ENCODE data around the gene H1-8.

Gene H1-8

GRCh38 chr3:129582799-129583198 is 39.8 kb downstream of the H1-8 start:
- in situ Hi-C loops (cut with HindIII; ENCODE audit: low sequenced_read_pairs) = no loop called here
- DNase-seq (ENCODE audit: low read depth) = no peak

GRCh38 chr3:129583289-129583688 is 40.3 kb downstream of the H1-8 start:
- TF ChIP-seq CTCF (IDR thresholded peaks at IDR 0.05; ENCODE audit: low read depth, low read length, missing control alignments) = no peak
- DNase-seq (ENCODE audit: low read depth) = no peak
- H3K4me3 ChIP-seq (ENCODE audit: low read depth, low read length) = no peak overlapping the region
- in situ Hi-C loops (cut with HindIII; ENCODE audit: low sequenced_read_pairs) = no loop called here

More at GRCh38 chr3:129582799-129583198, 39.8 kb downstream of the H1-8 start:
- no peak for TF ChIP-seq CTCF (IDR thresholded peaks at IDR 0.05; ENCODE audit: low read depth, low read length, missing control alignments)
- no peak overlapping the region for H3K4me3 ChIP-seq (ENCODE audit: low read depth, low read length)

GRCh38 chr3:129584631-129585030 is 41.7 kb downstream of the H1-8 start:
- H3K4me3 ChIP-seq (ENCODE audit: low read depth, low read length) = no peak overlapping the region
- no peak for DNase-seq (ENCODE audit: low read depth)
- in situ Hi-C loops (cut with HindIII; ENCODE audit: low sequenced_read_pairs) = no loop called here

GRCh38 chr3:129585949-129586657 is 43.1 kb downstream of the H1-8 start:
- no peak for TF ChIP-seq CTCF (IDR thresholded peaks at IDR 0.05; ENCODE audit: low read depth, low read length, missing control alignments)
- no peak for DNase-seq (ENCODE audit: low read depth)
- H3K4me3 ChIP-seq (ENCODE audit: low read depth, low read length) = no peak overlapping the region
- in situ Hi-C loops (cut with HindIII; ENCODE audit: low sequenced_read_pairs) = no loop called here

More at GRCh38 chr3:129584631-129585030, 41.7 kb downstream of the H1-8 start:
- no peak for TF ChIP-seq CTCF (IDR thresholded peaks at IDR 0.05; ENCODE audit: low read depth, low read length, missing control alignments)

DNA sequence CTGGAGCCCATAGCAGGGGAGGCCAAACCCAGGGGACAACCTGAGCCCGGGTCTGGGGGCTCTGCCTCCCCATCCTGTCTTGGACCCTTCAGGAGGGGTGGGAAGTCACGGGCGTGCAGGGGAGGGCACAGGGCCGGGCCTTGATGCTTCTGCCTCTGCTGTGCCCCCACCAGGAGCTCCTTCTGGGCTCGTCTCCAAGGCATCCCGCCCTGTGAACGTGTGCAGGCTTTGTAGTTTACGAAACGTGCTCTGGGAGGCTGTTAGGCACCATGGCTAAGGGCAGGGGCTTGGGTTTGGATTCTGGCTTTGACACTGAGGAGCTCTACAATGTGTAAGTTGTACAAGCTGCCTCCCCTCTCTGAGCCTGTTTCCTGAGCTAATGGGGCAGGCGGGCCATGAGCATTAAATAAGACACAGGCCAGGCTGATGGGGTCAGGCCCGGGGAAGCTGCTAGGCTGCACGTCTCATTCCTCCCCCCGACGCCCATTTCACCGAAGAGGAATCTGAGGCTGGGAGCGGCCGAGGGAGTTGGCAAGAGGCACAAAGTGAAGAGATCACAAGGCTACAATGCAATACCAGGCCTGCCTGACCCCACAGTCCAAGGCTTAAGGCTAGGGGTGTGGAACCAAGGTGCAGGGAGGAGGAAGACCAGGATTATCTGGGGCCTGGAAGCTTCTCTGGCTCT is 43.9 kb downstream of the H1-8 start:
- TF ChIP-seq CTCF (IDR thresholded peaks at IDR 0.05; ENCODE audit: low read depth, low read length, missing control alignments) = no peak
- in situ Hi-C loops (cut with HindIII; ENCODE audit: low sequenced_read_pairs) = no loop called here
- no peak for DNase-seq (ENCODE audit: low read depth)
- no peak overlapping the region for H3K4me3 ChIP-seq (ENCODE audit: low read depth, low read length)

DNA sequence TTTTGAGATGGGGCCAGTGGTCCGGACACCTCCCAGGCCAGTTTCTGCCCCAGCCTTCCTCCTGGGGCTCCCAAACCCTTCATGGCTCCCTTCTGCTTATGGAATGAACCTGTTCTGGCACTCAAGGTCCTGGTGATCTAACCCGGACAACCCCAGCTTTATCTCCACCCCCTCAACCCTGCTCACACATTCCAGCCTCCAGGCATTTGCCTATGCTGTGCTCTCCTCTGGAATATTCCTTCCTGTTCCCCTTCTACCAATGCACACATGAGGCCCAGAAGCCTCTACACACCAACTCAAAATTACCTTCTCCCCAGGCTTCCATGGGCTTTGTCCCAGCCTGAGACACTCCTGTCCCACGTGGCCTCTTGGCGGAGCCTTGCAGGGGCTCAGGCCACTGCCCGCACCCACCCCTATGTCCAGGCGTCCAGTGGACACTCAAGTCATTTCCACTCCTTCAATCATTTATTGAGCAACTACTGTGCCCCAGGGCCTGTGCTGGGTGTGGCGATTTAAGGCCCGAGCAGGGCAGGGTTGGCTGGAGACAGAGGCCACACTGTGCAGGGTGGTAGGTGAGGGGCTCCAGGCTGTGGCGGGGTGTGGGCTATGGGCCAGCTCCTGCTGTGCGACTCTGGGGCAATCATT is 44.7 kb downstream of the H1-8 start:
- DNase-seq (ENCODE audit: low read depth) = no peak
- H3K4me3 ChIP-seq (ENCODE audit: low read depth, low read length) = no peak overlapping the region
- TF ChIP-seq CTCF (IDR thresholded peaks at IDR 0.05; ENCODE audit: low read depth, low read length, missing control alignments) = no peak
- in situ Hi-C loops (cut with HindIII; ENCODE audit: low sequenced_read_pairs) = no loop called here
